Gastrocnemius medialis (tissue), 4 donors: ENCODE data around the gene ERBB2. TPM values are rescaled to one million over a fixed set of nuclear protein-coding genes. Genes with fewer than 3 reads are reported as not detected.
A peak's percentile ranks its signal among the peaks of the same experiment; 100 is the strongest.

Experiments used
- ATAC-seq, 2 donors: fragments of 150-250 bp; one replicate each; pipeline ENCODE4 v1.9.1; 2016
- DNase-seq, 2 donors: peaks; one replicate each; pipeline ENCODE4 v3.0.0-alpha.2; 2019
- H3K27ac ChIP-seq, 4 donors: fragments of 200-600 bp; sonication (generic); 1 replicate in 1 of 4; 2 replicates in 3 of 4; pipeline ENCODE4 v1.5.1; 2016 to 2018; ENCODE audit warnings: mild to moderate bottlenecking in 2 of 4, moderate library complexity in 1 of 4
- H3K27me3 ChIP-seq, 3 donors: fragments of 200-600 bp; sonication (generic) in 2 of 3; 1 replicate in 1 of 3; 2 replicates in 2 of 3; pipeline versions ENCODE4 v1.5.1 to v1.6.0; 2016 to 2019; ENCODE audit warnings: mild to moderate bottlenecking in 1 of 3, moderate library complexity in 1 of 3
- H3K36me3 ChIP-seq, 2 donors: fragments of 200-600 bp; sonication (generic) in 1 of 2; one replicate each; pipeline ENCODE4 v1.5.1; 2017 to 2018
- H3K4me1 ChIP-seq, 2 donors: fragments of 200-600 bp; sonication (generic) in 1 of 2; one replicate each; pipeline ENCODE4 v1.5.1; 2016 to 2017; ENCODE audit warnings: mild to moderate bottlenecking in 2 of 2
- H3K4me3 ChIP-seq, 4 donors: fragments of 200-600 bp; sonication (generic) in 3 of 4; 1 replicate in 1 of 4; 2 replicates in 3 of 4; pipeline ENCODE4 v1.5.1; 2016 to 2019; ENCODE audit warnings: mild to moderate bottlenecking in 2 of 4
- H3K9me3 ChIP-seq, 3 donors: fragments of 200-600 bp; sonication (generic) in 2 of 3; 1 replicate in 1 of 3; 2 replicates in 2 of 3; pipeline ENCODE4 v1.5.1; 2016 to 2019
- POLR2A ChIP-seq, 2 donors: fragments of 450-650 bp; IDR thresholded peaks; one replicate each; pipeline ENCODE4 v1.6.1; 2017; ENCODE audit warnings: antibody characterized with exemption in 2 of 2, mild to moderate bottlenecking in 2 of 2, moderate library complexity in 2 of 2
- in situ Hi-C, 4 donors: fragments of 200-750 bp; cut with MboI; loops; one replicate each; pipeline versions ENCODE4 v1.15.0 to v1.8.0; 2017; ENCODE audit warnings: low sequenced_read_pairs in 4 of 4
- intact Hi-C: fragments of 100-400 bp; cut with DNase I; formaldehyde crosslinking; loops from one replicate; pipeline ENCODE4 v1.15.1; 2023; ENCODE audit warnings: low total_unique reads
- total RNA-seq, 4 donors: library from RNA; depleted of rRNA; stranded (reverse); fragments of >200 nt; gene quantifications; one replicate each; pipeline versions ENCODE4 v1.1.0 to v1.2.3, GENCODE V29; 2016
- TF ChIP-seq, protein P1 (sequence below), 5 experiments: fragments of 450-650 bp in 3 of 5; fragments of 200-600 bp in 2 of 5; sonication (generic) in 2 of 5; IDR thresholded peaks in 4 of 5; conservative IDR thresholded peaks in 1 of 5; 1 replicate in 4 of 5; 2 replicates in 1 of 5; pipeline ENCODE4 v1.5.1; 2016 to 2019; ENCODE audit warnings: antibody characterized with exemption in 5 of 5, mild to moderate bottlenecking in 3 of 5, moderate library complexity in 3 of 5

Gene ERBB2
- total RNA-seq, 4 donors from 2014 or later, result 6.0 to 26.4 (median 15.3) TPM

DNA sequence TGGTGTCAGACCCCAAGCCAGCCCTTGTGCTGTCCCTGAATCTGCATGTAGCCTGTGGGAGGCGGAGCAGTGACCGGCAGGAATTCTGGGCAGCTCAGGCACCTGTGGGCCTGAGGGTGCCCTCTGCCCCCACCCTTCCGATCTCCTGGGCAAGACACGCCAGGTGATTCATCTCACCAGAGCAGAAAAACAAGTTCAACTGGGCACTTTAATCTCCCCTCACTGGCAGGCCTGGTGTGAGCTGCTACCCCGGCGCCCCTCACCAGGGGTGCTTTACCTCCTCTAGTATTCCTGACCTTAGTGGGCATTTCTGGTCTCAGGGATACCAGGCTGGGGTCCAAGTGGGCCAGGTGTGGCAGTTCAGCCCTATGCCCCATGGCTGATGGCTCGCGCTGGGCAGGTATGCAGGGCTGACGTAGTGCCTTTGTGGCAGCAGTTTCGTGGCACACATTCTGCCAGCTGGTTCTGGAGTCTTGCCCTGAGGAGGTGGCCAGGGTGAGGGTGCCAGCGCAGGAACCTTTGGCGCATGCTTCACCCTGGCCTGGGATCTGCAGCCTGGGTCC is 6.0 kb downstream of the ERBB2 start:
- Histone ChIP-seq H3K27me3 (no peaks in the 10 kb centered on the region), H3K4me3 (no peak overlapping the region), H3K27ac (peak overlapping the region; percentile 20 to 76 (median 60)), H3K9me3 (no peaks in the 10 kb centered on the region), H3K4me1 (peaks cover 18 to 44% of the 10 kb centered on the region in 2 donors), H3K36me3 (peaks cover 0 to 28% of the 10 kb centered on the region in 2 donors)
- ATAC-seq, result peak; percentile 59 to 61
- no peak for TF ChIP-seq POLR2A (IDR thresholded peaks at IDR 0.05)
- intact Hi-C loops (no loop called here), in situ Hi-C loops (no loop called here)
- DNase-seq, result peak in 1 of 2 donors; percentile 39

DNA sequence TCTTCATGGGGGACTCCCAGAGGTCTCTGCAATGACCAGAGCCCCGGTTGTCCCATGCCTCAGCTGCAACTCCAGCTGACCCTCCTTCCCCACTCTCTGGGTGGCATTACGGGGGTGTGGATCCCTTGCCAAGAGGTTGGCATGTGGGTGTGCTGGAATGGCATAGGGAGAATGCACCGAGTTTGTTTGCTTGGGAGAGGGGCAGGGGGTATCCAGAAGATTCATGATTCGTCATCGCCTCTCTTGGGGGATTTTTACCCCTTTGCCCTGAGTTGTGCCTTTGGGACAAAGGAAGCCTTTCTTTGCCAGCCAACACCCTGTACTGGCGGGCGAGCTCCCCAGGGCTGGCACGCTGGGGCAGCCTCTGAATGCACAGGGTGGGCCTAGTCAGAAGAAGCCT is 6.5 kb downstream of the ERBB2 start:
- DNase-seq, result no peak
- H3K36me3 ChIP-seq, result peaks cover 0 to 30% of the 10 kb centered on the region in 2 donors
- TF ChIP-seq, protein P1, sequence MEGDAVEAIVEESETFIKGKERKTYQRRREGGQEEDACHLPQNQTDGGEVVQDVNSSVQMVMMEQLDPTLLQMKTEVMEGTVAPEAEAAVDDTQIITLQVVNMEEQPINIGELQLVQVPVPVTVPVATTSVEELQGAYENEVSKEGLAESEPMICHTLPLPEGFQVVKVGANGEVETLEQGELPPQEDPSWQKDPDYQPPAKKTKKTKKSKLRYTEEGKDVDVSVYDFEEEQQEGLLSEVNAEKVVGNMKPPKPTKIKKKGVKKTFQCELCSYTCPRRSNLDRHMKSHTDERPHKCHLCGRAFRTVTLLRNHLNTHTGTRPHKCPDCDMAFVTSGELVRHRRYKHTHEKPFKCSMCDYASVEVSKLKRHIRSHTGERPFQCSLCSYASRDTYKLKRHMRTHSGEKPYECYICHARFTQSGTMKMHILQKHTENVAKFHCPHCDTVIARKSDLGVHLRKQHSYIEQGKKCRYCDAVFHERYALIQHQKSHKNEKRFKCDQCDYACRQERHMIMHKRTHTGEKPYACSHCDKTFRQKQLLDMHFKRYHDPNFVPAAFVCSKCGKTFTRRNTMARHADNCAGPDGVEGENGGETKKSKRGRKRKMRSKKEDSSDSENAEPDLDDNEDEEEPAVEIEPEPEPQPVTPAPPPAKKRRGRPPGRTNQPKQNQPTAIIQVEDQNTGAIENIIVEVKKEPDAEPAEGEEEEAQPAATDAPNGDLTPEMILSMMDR (IDR thresholded peaks at IDR 0.05 in 4 of 5, conservative IDR thresholded peaks at IDR 0.05 in 1 of 5), result no peak
- no peak for TF ChIP-seq POLR2A (IDR thresholded peaks at IDR 0.05)
- H3K27ac ChIP-seq, result peak overlapping the region in 2 of 4 donors; percentile 58 to 76
- H3K4me3 ChIP-seq, result no peak overlapping the region
- in situ Hi-C loops, result no loop called here
- intact Hi-C loops, result no loop called here
- H3K4me1 ChIP-seq, result peaks cover 17 to 39% of the 10 kb centered on the region in 2 donors
- ATAC-seq, result no peak
- no peaks in the 10 kb centered on the region for H3K27me3 ChIP-seq
- H3K9me3 ChIP-seq, result no peaks in the 10 kb centered on the region

DNA sequence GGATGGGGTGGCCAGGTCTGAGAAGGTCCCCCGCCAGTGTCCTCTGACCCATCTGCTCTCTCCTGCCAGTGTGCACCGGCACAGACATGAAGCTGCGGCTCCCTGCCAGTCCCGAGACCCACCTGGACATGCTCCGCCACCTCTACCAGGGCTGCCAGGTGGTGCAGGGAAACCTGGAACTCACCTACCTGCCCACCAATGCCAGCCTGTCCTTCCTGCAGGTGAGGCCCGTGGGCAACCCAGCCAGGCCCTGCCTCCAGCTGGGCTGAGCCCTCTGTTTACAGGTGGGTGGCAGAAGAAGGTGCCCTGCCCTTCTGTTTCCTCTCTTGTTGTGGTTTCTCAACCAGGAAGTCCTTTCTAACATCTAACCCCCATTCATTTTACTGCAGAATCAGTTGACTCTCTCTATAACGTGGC is 7.1 kb downstream of the ERBB2 start:
- intact Hi-C loops, result no loop called here
- no peak overlapping the region for H3K4me3 ChIP-seq
- no peak for DNase-seq
- peaks cover 17 to 37% of the 10 kb centered on the region in 2 donors for H3K4me1 ChIP-seq
- H3K27me3 ChIP-seq, result no peaks in the 10 kb centered on the region
- no peaks in the 10 kb centered on the region for H3K9me3 ChIP-seq
- in situ Hi-C loops, result no loop called here
- no peak for ATAC-seq
- H3K27ac ChIP-seq, result no peak overlapping the region
- TF ChIP-seq POLR2A (IDR thresholded peaks at IDR 0.05), result no peak
- TF ChIP-seq, protein P1 (IDR thresholded peaks at IDR 0.05 in 4 of 5, conservative IDR thresholded peaks at IDR 0.05 in 1 of 5), result no peak
- peaks cover 0 to 35% of the 10 kb centered on the region in 2 donors for H3K36me3 ChIP-seq

DNA sequence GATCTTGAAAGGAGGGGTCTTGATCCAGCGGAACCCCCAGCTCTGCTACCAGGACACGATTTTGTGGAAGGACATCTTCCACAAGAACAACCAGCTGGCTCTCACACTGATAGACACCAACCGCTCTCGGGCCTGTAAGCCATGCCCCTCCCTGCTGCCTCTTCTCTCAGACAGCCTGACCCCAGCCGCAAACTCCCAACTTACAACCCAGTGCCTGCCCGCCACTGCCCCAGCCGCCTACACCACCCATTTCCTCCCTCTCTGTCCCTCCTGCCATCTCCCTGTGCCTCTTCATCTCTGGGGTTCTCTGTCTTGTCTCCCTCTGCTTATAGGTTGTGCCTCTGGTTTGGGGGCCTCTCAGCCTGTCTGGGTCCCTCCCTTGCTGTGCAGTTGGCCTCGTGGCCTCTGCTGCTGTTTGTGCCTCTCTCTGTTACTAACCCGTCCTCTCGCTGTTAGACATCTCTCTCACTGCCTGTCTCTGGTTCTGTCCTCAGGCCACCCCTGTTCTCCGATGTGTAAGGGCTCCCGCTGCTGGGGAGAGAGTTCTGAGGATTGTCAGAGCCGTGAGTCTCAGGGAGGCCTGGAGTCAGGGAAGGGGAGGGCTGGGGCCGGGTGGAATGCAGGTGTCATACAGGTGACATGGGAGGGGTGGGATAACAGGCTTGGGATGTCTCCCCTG is 9.6 kb downstream of the ERBB2 start:
- Histone ChIP-seq H3K4me1 (peaks cover 17 to 24% of the 10 kb centered on the region in 2 donors), H3K27ac (no peak overlapping the region), H3K27me3 (no peaks in the 10 kb centered on the region), H3K4me3 (no peak overlapping the region), H3K9me3 (no peaks in the 10 kb centered on the region), H3K36me3 (peaks cover 0 to 45% of the 10 kb centered on the region in 2 donors)
- intact Hi-C loops (no loop called here), in situ Hi-C loops (no loop called here)
- no peak for DNase-seq
- no peak for TF ChIP-seq POLR2A (IDR thresholded peaks at IDR 0.05)
- TF ChIP-seq, protein P1 (IDR thresholded peaks at IDR 0.05 in 4 of 5, conservative IDR thresholded peaks at IDR 0.05 in 1 of 5), result no peak
- no peak for ATAC-seq
